Lower leg skin (tissue), 3 donors: Measurements from ENCODE around the gene DOCK1.

ENCODE experiments used
- POLR2A ChIP-seq, 2 donors: fragments of 450-650 bp; IDR thresholded peaks; one replicate each; pipeline ENCODE4 v1.6.1; 2016 to 2017; ENCODE audit warnings: antibody characterized with exemption in 2 of 2, mild to moderate bottlenecking in 1 of 2, moderate library complexity in 1 of 2
- TF ChIP-seq, protein P1 (sequence below), 3 donors: fragments of 450-650 bp; IDR thresholded peaks; one replicate each; pipeline ENCODE4 v1.5.1; 2016; ENCODE audit warnings: antibody characterized with exemption in 3 of 3, mild to moderate bottlenecking in 3 of 3, moderate library complexity in 2 of 3

DNA sequence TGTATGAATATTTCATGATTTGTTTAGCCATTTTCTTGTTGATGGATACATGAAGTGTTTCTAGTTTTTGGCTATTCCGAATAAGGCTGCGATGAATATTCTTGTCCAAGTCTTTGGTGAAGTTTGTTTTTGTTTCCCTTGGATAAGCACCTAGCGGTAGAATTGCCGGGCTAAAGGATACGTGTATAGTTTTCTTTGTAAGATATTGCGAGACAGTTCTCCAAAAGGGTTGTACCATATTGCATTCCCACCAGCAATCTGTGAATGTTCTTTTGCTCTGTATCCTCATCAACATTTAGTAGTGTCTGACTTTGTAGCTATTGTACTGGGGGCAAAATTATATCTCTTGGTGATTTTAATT, 142.6 kb downstream of the DOCK1 start:
- TF ChIP-seq POLR2A (IDR thresholded peaks at IDR 0.05) = no peak
- TF ChIP-seq, protein P1, sequence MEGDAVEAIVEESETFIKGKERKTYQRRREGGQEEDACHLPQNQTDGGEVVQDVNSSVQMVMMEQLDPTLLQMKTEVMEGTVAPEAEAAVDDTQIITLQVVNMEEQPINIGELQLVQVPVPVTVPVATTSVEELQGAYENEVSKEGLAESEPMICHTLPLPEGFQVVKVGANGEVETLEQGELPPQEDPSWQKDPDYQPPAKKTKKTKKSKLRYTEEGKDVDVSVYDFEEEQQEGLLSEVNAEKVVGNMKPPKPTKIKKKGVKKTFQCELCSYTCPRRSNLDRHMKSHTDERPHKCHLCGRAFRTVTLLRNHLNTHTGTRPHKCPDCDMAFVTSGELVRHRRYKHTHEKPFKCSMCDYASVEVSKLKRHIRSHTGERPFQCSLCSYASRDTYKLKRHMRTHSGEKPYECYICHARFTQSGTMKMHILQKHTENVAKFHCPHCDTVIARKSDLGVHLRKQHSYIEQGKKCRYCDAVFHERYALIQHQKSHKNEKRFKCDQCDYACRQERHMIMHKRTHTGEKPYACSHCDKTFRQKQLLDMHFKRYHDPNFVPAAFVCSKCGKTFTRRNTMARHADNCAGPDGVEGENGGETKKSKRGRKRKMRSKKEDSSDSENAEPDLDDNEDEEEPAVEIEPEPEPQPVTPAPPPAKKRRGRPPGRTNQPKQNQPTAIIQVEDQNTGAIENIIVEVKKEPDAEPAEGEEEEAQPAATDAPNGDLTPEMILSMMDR (IDR thresholded peaks at IDR 0.05) = no peak
